Activated CD4-positive, alpha-beta T cell treated with anti-CD3 and anti-CD28 coated beads for 24 hours (primary cell): ENCODE data around the gene NFKBIB.
A peak's percentile ranks its signal among the peaks of the same experiment; 100 is the strongest.
"Not testable (repeated sequence)": the region's sequence is repeated elsewhere in the genome, so short reads cannot be mapped to it uniquely, and the experiment has no call there.

Experiments used
- DNase-seq, 2 donors: peaks; one replicate each; pipeline ENCODE4 v3.0.0-alpha.2; 2020; ENCODE audit warnings: low read depth in 2 of 2

NFKBIB gene

GRCh38 chr19:38928391-38929001 lies 28.7 kb downstream of the NFKBIB start:
- no peak for DNase-seq

- DNase-seq: peak; percentile 84 to 87
Observed at GRCh38 chr19:38929929-38930775, 30.4 kb downstream of the NFKBIB start, which contains the start of gene SARS2. Gene SARS2, minus strand, starts transcription at chr19:38930763. Its CDS starts 27 bp downstream, at chr19:38930736.

- DNase-seq: peak; percentile 97
Observed at GRCh38 chr19:38930776-38931520, 31.2 kb downstream of the NFKBIB start, which contains the start of gene MRPS12. Gene MRPS12, plus strand, starts transcription at chr19:38930944. Its CDS starts 351 bp downstream, at chr19:38931295.

GRCh38 chr19:38931521-38931793 lies 31.7 kb downstream of the NFKBIB start:
- DNase-seq: no peak

GRCh38 chr19:38932425-38933179 lies 32.8 kb downstream of the NFKBIB start:
- peak in 1 of 2 donors; percentile 42 for DNase-seq

- no peak for DNase-seq
Observed at GRCh38 chr19:38933544-38933943, 33.8 kb downstream of the NFKBIB start.

GRCh38 chr19:38939957-38940356 lies 40.2 kb downstream of the NFKBIB start:
- no peak for DNase-seq

- not testable (repeated sequence) for DNase-seq
Observed at GRCh38 chr19:38941466-38941865, 41.7 kb downstream of the NFKBIB start.

GRCh38 chr19:38941979-38942378 lies 42.2 kb downstream of the NFKBIB start:
- no peak for DNase-seq

GRCh38 chr19:38942471-38943181 lies 42.9 kb downstream of the NFKBIB start:
- DNase-seq: no peak

GRCh38 chr19:38944981-38945506 lies 45.3 kb downstream of the NFKBIB start:
- DNase-seq: no peak

- DNase-seq: no peak
Observed at GRCh38 chr19:38945562-38946228, 45.9 kb downstream of the NFKBIB start.

GRCh38 chr19:38946229-38947010 lies 46.7 kb downstream of the NFKBIB start:
- no peak for DNase-seq

- peak; percentile 79 to 82 for DNase-seq
Observed at GRCh38 chr19:38949580-38950367, 50.0 kb downstream of the NFKBIB start.

- no peak for DNase-seq
Observed at GRCh38 chr19:38951187-38951586, 51.4 kb downstream of the NFKBIB start.

- DNase-seq: no peak
Observed at GRCh38 chr19:38952395-38953165, 52.8 kb downstream of the NFKBIB start.

- DNase-seq: no peak
Observed at GRCh38 chr19:38953677-38954076, 53.9 kb downstream of the NFKBIB start.

- no peak for DNase-seq
Observed at GRCh38 chr19:38956264-38956663, 56.5 kb downstream of the NFKBIB start.
